Astrocyte of the cerebellum (primary cell): ENCODE measurements around the gene TFEB.
A peak's percentile ranks its signal among the peaks of the same experiment; 100 is the strongest.

ENCODE experiments used
- DNase-seq: peaks from one replicate; pipeline ENCODE4 v3.0.0-alpha.2; 2011; ENCODE audit warnings: low read depth
- H3K4me3 ChIP-seq: 2 replicates; pipeline ENCODE4 v1.5.1; 2011; ENCODE audit warnings: mild to moderate bottlenecking, low read depth, low read length, moderate library complexity
- in situ Hi-C: cut with HindIII; loops from 2 replicates; pipeline ENCODE4 v1.10.0; 2017; ENCODE audit warnings: low sequenced_read_pairs
- TF ChIP-seq, protein P1 (sequence below): IDR thresholded peaks from 2 replicates; pipeline ENCODE4 v1.5.1; 2012; ENCODE audit warnings: low read length, low read depth, moderate library complexity, mild to moderate bottlenecking; ENCODE audit errors: missing control alignments

TFEB gene

DNA sequence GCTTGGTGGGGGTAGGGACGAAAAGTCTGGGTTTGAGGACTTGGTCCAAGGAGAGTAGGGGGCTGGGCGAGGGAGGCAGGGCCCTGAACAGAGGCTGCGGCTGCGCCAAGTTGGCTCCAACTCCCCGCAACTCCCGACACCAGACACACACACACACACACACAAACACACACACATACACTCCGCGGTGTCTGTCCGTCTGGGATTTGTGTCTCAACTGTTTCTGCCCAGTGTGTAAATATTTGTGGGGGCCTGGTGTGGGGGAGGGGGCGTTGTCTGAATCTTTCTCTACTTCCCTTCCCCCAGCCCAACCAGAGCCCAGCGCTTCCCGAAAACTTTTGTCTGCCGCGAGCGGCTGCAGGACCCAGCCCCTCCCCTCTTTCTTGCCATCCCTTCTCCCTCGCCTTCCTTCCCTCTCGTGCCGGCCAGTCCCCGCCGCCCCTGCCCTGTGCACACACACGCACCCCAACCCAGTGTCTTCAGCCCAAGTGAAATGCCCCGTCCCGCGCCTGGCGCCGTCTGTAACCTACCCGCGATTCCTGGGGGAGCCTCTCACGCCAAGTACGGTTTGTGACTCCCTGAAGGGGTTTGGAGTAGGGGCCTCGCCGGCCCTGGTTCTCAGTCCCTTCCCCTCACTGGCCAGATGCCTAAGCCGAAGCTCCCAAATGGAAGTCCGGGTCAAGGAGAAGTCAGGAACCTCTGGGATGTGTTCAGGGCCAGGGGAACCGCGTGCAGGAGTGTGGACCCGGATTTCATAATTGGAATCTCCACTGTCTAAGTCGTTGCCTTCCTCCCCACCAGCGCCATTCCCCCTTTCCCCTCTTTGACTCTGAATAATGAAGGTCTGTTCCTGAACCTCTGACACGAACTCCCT, 96.2 kb downstream of the TFEB start:
- DNase-seq = peak; percentile 38
- TF ChIP-seq, protein P1, sequence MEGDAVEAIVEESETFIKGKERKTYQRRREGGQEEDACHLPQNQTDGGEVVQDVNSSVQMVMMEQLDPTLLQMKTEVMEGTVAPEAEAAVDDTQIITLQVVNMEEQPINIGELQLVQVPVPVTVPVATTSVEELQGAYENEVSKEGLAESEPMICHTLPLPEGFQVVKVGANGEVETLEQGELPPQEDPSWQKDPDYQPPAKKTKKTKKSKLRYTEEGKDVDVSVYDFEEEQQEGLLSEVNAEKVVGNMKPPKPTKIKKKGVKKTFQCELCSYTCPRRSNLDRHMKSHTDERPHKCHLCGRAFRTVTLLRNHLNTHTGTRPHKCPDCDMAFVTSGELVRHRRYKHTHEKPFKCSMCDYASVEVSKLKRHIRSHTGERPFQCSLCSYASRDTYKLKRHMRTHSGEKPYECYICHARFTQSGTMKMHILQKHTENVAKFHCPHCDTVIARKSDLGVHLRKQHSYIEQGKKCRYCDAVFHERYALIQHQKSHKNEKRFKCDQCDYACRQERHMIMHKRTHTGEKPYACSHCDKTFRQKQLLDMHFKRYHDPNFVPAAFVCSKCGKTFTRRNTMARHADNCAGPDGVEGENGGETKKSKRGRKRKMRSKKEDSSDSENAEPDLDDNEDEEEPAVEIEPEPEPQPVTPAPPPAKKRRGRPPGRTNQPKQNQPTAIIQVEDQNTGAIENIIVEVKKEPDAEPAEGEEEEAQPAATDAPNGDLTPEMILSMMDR = no peak
- peak overlapping the region; percentile 70 for H3K4me3 ChIP-seq
- in situ Hi-C loops = no loop called here

GRCh38 chr6:41638002-41638934, 97.1 kb downstream of the TFEB start, which contains the start of gene MDFI:
Gene MDFI, plus strand, starts transcription at chr6:41638468. Its CDS starts 282 bp downstream, at chr6:41638750.
- in situ Hi-C loops = no loop called here

DNA sequence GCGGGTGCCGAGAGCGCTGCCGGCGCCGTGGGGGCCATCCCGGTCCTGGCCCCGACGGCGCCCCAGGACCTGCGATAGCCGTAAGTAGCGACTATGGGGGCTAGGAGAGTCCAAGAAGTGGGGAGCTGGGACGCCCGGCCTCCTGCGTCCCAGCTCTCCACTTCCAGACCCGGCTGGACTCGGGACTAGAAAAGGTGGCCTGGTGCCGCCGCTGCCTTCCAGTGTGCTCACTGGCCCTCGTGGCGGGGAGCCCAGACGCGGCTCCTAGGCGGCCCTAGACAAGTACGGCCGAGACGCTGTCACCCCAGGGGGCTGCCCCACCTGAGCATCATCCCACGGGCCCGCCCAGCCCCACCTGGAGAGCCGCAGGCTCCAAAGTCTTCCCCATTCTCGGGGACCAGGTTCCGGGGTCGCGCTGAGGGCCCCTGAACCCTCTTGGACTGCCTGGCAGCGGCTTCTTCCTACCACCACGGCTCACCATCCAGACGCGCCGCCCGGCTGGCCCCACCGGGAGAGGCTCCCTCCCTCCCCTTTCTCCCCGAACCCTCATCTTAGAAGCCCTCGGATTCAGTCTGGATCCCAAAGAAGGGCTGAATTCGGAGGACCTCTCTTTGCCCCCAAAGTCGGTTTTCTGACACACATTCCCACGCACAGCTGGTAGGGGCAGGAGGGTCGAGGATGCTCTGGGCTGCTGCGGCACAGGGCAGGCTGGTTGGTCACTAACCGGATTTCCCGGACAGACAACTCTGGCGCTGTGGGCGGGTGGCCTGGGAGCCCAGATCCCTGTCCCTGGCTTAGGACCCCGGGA, 98.0 kb downstream of the TFEB start:
- peak overlapping the region; percentile 70 for H3K4me3 ChIP-seq
- in situ Hi-C loops = no loop called here

More at GRCh38 chr6:41638002-41638934, 97.1 kb downstream of the TFEB start, which contains the start of gene MDFI:
- DNase-seq = no peak
- H3K4me3 ChIP-seq = peak within 1 kb of the TSS; percentile 70
- TF ChIP-seq, protein P1 = no peak

GRCh38 chr6:41636833-41637193, 98.6 kb downstream of the TFEB start:
- DNase-seq = no peak
- peak overlapping the region; percentile 70 for H3K4me3 ChIP-seq
- in situ Hi-C loops = no loop called here

More for the DNA sequence above, 98.0 kb downstream of the TFEB start:
- TF ChIP-seq, protein P1 = no peak
- DNase-seq = no peak

GRCh38 chr6:41635365-41635764, 100.0 kb downstream of the TFEB start:
- in situ Hi-C loops = no loop called here
- no peak for DNase-seq
- TF ChIP-seq, protein P1 = no peak
- H3K4me3 ChIP-seq = no peak overlapping the region

More at GRCh38 chr6:41636833-41637193, 98.6 kb downstream of the TFEB start:
- TF ChIP-seq, protein P1 = no peak
